GM19463 (cell line): ENCODE results near the gene SNX13.

Experiments used
- ATAC-seq: cut with Tn5 transposase; IDR thresholded peaks from one replicate; pipeline ENCODE4 v1.9.1; 2021; ENCODE audit warnings: mild to moderate bottlenecking, moderate library complexity; ENCODE audit not compliant: unreplicated experiment

Gene SNX13

GRCh38 chr7:17948526-17949238 is 8.4 kb upstream of the SNX13 start:
- no peak for ATAC-seq

- no peak for ATAC-seq
These were observed 7.3 kb upstream of the SNX13 start for GRCh38 chr7:17947620-17948019.

- peak; percentile 83 for ATAC-seq
These were observed 6.3 kb upstream of the SNX13 start for GRCh38 chr7:17946591-17946990.

GRCh38 chr7:17944720-17945119 is 4.4 kb upstream of the SNX13 start:
- no peak for ATAC-seq

- no peak for ATAC-seq
These were observed 2.7 kb upstream of the SNX13 start for GRCh38 chr7:17943006-17943405.

GRCh38 chr7:17942231-17942630 is 1.9 kb upstream of the SNX13 start:
- no peak for ATAC-seq

- no peak for ATAC-seq
These were observed 697 bp upstream of the SNX13 start for GRCh38 chr7:17940951-17941431.

GRCh38 chr7:17939606-17940301 is 540 bp downstream of the SNX13 start:
- ATAC-seq = peak; percentile 30

- ATAC-seq = no peak
These were observed 1.1 kb downstream of the SNX13 start for GRCh38 chr7:17939211-17939605.

GRCh38 chr7:17937506-17938120 is 2.7 kb downstream of the SNX13 start:
- ATAC-seq = no peak

- no peak for ATAC-seq
These were observed 4.0 kb downstream of the SNX13 start for GRCh38 chr7:17936321-17936720.

- ATAC-seq = no peak
These were observed 5.6 kb downstream of the SNX13 start for GRCh38 chr7:17934612-17935240.

- ATAC-seq = no peak
These were observed 6.2 kb downstream of the SNX13 start for GRCh38 chr7:17934094-17934493.

- no peak for ATAC-seq
These were observed 7.5 kb downstream of the SNX13 start for GRCh38 chr7:17932770-17933169.

GRCh38 chr7:17931069-17931468 is 9.2 kb downstream of the SNX13 start:
- ATAC-seq = no peak

- no peak for ATAC-seq
These were observed 9.7 kb downstream of the SNX13 start for GRCh38 chr7:17930546-17930945.

GRCh38 chr7:17929647-17930395 is 10.5 kb downstream of the SNX13 start:
- no peak for ATAC-seq

- no peak for ATAC-seq
These were observed 12.2 kb downstream of the SNX13 start for GRCh38 chr7:17928055-17928454.

GRCh38 chr7:17921857-17922416 is 18.4 kb downstream of the SNX13 start:
- no peak for ATAC-seq

- ATAC-seq = no peak
These were observed 22.5 kb downstream of the SNX13 start for GRCh38 chr7:17917842-17918241.
